OCI-LY1 (cell line): ENCODE results near the gene C19orf85.

Experiments used
- H2AFZ ChIP-seq: fragments of 200-600 bp; sonication (generic), shearing (Covaris generic); 2 replicates; pipeline ENCODE4 v1.6.0; 2014; ENCODE audit warnings: antibody characterized with exemption, mild to moderate bottlenecking, low read length
- H3F3A ChIP-seq: fragments of 200-600 bp; sonication (generic), shearing (Covaris generic); 2 replicates; pipeline ENCODE4 v1.6.0; 2014; ENCODE audit warnings: mild to moderate bottlenecking, antibody characterized with exemption, low read length, moderate library complexity; ENCODE audit not compliant: insufficient read depth
- H3K27ac ChIP-seq: fragments of 200-600 bp; sonication (generic); 2 replicates; pipeline ENCODE4 v1.5.1; 2014; ENCODE audit warnings: low read length, mixed run types, mild to moderate bottlenecking, low read depth; ENCODE audit not compliant: poor library complexity, severe bottlenecking
- H3K27me3 ChIP-seq: fragments of 200-600 bp; sonication (generic); 2 replicates; pipeline ENCODE4 v1.6.0; 2014; ENCODE audit warnings: antibody characterized with exemption, mild to moderate bottlenecking, low read length, moderate library complexity; ENCODE audit not compliant: insufficient read depth
- H3K36me3 ChIP-seq: fragments of 200-600 bp; sonication (generic); 2 replicates; pipeline ENCODE4 v1.6.1; 2014; ENCODE audit warnings: mild to moderate bottlenecking, antibody characterized with exemption, low read length, moderate library complexity, mixed read lengths; ENCODE audit not compliant: insufficient read depth
- H3K4me1 ChIP-seq: fragments of 200-600 bp; sonication (generic); 2 replicates; pipeline ENCODE4 v1.5.1; 2014; ENCODE audit warnings: mild to moderate bottlenecking, low read length, moderate library complexity; ENCODE audit not compliant: insufficient read depth, severe bottlenecking
- H3K4me2 ChIP-seq: fragments of 200-600 bp; sonication (generic), shearing (Covaris generic); 2 replicates; pipeline ENCODE4 v1.6.1; 2014; ENCODE audit warnings: low read length
- H3K4me3 ChIP-seq: fragments of 200-600 bp; sonication (generic); 2 replicates; pipeline ENCODE4 v1.5.1; 2014; ENCODE audit warnings: low read length, low read depth, mild to moderate bottlenecking, mixed read lengths; ENCODE audit not compliant: poor library complexity, severe bottlenecking
- H3K79me2 ChIP-seq: fragments of 200-600 bp; shearing (Covaris generic); 2 replicates; pipeline ENCODE4 v1.6.1; 2016; ENCODE audit warnings: mixed run types, low read length, mixed read lengths; ENCODE audit not compliant: insufficient read depth
- H3K9ac ChIP-seq: fragments of 200-600 bp; sonication (generic), shearing (Covaris generic); 2 replicates; pipeline ENCODE4 v1.6.1; 2014; ENCODE audit warnings: mild to moderate bottlenecking, low read length, mixed read lengths
- H3K9me2 ChIP-seq: fragments of 200-600 bp; sonication (generic), shearing (Covaris generic); 2 replicates; pipeline ENCODE4 v1.6.1; 2014; ENCODE audit warnings: low read depth, mild to moderate bottlenecking, low read length, mixed read lengths
- H3K9me3 ChIP-seq: fragments of 200-600 bp; shearing (Covaris generic); 2 replicates; pipeline ENCODE4 v1.6.1; 2014; ENCODE audit warnings: low read length, mixed read lengths
- H4K20me1 ChIP-seq: fragments of 200-600 bp; sonication (generic), shearing (Covaris generic); 2 replicates; pipeline ENCODE4 v1.6.0; 2016; ENCODE audit warnings: mild to moderate bottlenecking, low read length; ENCODE audit not compliant: insufficient read depth
- EZH2 ChIP-seq: fragments of 200-600 bp; sonication (generic), shearing (Covaris generic); IDR thresholded peaks from 2 replicates; pipeline ENCODE4 v1.8.0; 2017; ENCODE audit warnings: borderline replicate concordance, mixed run types, mild to moderate bottlenecking, antibody characterized with exemption, low read length, moderate library complexity, mixed read lengths
- TF ChIP-seq, protein P1 (sequence below): fragments of 200-600 bp; sonication (generic), shearing (Covaris generic); IDR thresholded peaks from 2 replicates; pipeline ENCODE4 v1.5.1; 2017; ENCODE audit warnings: mild to moderate bottlenecking, antibody characterized with exemption, low read length, moderate library complexity, mixed read lengths

C19orf85 gene

DNA sequence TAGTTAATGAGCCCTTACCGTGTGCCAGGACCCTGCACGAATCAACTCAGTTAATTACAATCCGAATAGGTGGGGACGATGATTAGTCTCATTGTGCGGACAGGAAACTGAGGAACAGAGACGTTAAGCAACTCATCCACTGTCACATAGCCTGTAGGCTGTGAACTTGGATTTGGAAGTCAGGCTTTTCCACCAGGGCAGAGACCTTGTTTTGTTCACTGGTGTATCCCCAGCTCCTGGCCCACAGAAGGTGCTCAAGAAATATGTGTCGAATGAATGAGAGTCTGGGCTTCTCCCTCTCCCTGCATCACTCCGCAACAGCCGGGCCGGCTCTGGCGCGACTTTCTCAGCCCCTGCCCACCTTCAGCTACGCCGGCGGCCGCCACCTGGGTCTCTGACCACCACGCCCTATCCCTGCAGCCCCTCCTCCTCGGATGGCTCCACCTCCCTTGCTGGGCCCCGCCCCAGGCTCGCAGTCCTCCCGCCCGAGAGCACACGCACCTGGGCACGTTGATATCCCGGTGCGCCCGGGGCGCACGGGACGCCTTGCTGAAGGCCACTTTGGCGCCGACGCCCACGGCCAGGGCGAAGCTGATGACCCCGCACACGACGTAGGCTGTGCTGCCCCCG lies 22.7 kb downstream of the C19orf85 start:
- Histone ChIP-seq H2AFZ (no peak overlapping the region), H3K27me3 (no peaks in the 10 kb centered on the region), H4K20me1 (no peaks in the 10 kb centered on the region), H3K9ac (no peak overlapping the region), H3K79me2 (no peaks in the 10 kb centered on the region), H3K4me1 (no peaks in the 10 kb centered on the region), H3K4me3 (no peak overlapping the region), H3K9me2 (no peaks in the 10 kb centered on the region), H3K36me3 (no peaks in the 10 kb centered on the region), H3F3A (no peaks in the 10 kb centered on the region), H3K9me3 (no peaks in the 10 kb centered on the region), H3K4me2 (no peak overlapping the region), H3K27ac (no peak overlapping the region)
- TF ChIP-seq EZH2 = no peak
- TF ChIP-seq, protein P1, sequence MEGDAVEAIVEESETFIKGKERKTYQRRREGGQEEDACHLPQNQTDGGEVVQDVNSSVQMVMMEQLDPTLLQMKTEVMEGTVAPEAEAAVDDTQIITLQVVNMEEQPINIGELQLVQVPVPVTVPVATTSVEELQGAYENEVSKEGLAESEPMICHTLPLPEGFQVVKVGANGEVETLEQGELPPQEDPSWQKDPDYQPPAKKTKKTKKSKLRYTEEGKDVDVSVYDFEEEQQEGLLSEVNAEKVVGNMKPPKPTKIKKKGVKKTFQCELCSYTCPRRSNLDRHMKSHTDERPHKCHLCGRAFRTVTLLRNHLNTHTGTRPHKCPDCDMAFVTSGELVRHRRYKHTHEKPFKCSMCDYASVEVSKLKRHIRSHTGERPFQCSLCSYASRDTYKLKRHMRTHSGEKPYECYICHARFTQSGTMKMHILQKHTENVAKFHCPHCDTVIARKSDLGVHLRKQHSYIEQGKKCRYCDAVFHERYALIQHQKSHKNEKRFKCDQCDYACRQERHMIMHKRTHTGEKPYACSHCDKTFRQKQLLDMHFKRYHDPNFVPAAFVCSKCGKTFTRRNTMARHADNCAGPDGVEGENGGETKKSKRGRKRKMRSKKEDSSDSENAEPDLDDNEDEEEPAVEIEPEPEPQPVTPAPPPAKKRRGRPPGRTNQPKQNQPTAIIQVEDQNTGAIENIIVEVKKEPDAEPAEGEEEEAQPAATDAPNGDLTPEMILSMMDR = no peak

DNA sequence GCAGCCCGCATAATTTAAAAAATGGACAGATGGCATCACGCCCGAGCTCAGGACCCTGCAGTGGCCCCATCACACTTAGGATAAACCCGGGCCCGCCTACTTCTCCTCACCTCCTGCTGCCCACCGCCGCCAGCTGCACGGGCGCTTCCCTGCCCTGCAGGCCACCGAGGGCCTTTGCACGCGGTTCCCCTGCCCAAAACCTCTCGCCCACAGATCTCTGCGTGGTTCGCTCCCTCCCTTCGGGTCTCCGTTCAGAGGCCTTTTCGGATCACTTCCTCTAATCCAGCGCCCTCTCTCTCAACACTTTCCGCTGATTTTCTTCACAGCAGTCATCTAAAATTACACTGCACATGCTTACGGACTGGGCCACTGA lies 23.2 kb downstream of the C19orf85 start:
- H3K9ac ChIP-seq = no peak overlapping the region
- no peak overlapping the region for H3K4me2 ChIP-seq
- no peak overlapping the region for H3K27ac ChIP-seq
- TF ChIP-seq, protein P1 = no peak
- no peak for TF ChIP-seq EZH2
- no peaks in the 10 kb centered on the region for H3F3A ChIP-seq
- no peaks in the 10 kb centered on the region for H3K36me3 ChIP-seq
- no peaks in the 10 kb centered on the region for H3K79me2 ChIP-seq
- no peaks in the 10 kb centered on the region for H3K9me2 ChIP-seq
- H3K9me3 ChIP-seq = no peaks in the 10 kb centered on the region
- no peak overlapping the region for H2AFZ ChIP-seq
- H4K20me1 ChIP-seq = no peaks in the 10 kb centered on the region
- H3K4me1 ChIP-seq = no peaks in the 10 kb centered on the region
- no peak overlapping the region for H3K4me3 ChIP-seq
- no peaks in the 10 kb centered on the region for H3K27me3 ChIP-seq

DNA sequence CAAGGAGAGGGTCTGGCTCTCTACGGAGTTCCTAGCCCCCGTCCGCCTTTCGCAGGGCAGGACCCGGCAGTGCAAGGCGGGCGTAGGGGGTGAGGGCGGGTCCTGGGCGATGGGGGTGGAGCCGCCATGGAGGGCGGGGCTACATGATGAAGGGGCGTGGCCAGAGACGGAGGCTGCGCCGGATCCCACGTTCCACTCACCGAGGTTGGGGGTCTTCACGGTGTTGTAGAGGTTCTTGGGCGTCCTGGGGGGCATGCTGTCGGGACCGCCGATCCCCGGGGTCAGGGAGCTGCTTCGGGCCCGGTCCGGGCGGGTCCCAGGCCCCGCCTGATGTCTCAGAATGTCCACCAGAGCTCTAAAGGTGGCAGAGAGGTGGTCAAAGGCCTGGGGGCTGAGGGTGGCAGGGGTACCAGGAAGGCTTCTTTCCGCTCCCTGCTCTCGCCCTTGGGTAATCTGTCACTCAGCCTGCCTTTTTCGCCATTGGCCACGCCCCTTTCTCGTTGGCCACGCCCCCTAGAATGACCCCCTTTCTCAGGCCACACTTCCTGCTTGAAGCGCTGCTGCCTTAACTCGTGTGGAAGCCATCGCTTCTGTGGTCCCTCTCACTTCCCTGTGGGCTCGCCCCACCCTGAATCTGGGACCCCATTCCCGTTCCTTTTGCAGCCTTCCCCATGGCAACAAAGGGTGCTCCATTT lies 24.0 kb downstream of the C19orf85 start:
- Histone ChIP-seq H3K4me2 (no peak overlapping the region), H3K27me3 (no peaks in the 10 kb centered on the region), H3K79me2 (no peaks in the 10 kb centered on the region), H3K36me3 (no peaks in the 10 kb centered on the region), H3K9me3 (no peaks in the 10 kb centered on the region), H3K9ac (no peak overlapping the region), H3F3A (no peaks in the 10 kb centered on the region), H4K20me1 (no peaks in the 10 kb centered on the region), H3K9me2 (no peaks in the 10 kb centered on the region), H3K4me3 (no peak overlapping the region), H2AFZ (no peak overlapping the region), H3K27ac (no peak overlapping the region), H3K4me1 (no peaks in the 10 kb centered on the region)
- TF ChIP-seq, protein P1 = no peak
- no peak for TF ChIP-seq EZH2
